Endothelial cell (in vitro differentiated cells): ENCODE measurements around the gene ZNF292. TPM values are rescaled to one million over a fixed set of nuclear protein-coding genes. Genes with fewer than 3 reads are reported as not detected.

Source experiments
- DNase-seq: peaks from one replicate; pipeline ENCODE4 v3.0.0; 2021; ENCODE audit warnings: low spot score
- H3K27ac Mint-ChIP-seq: one replicate; pipeline ENCODE4 v1.8.0; 2021; ENCODE audit warnings: mixed read lengths, inconsistent platforms; ENCODE audit not compliant: unreplicated experiment
- H3K27me3 Mint-ChIP-seq: one replicate; pipeline ENCODE4 v1.8.0; 2021; ENCODE audit warnings: mild to moderate bottlenecking, moderate library complexity, mixed read lengths, inconsistent platforms; ENCODE audit not compliant: unreplicated experiment
- H3K36me3 Mint-ChIP-seq: one replicate; pipeline ENCODE4 v1.8.0; 2021; ENCODE audit warnings: mild to moderate bottlenecking, low read depth, mixed read lengths, inconsistent platforms; ENCODE audit not compliant: unreplicated experiment
- H3K4me1 Mint-ChIP-seq: one replicate; pipeline ENCODE4 v1.8.0; 2021; ENCODE audit warnings: mild to moderate bottlenecking, mixed read lengths, inconsistent platforms; ENCODE audit not compliant: unreplicated experiment
- H3K4me3 Mint-ChIP-seq: one replicate; pipeline ENCODE4 v1.8.0; 2021; ENCODE audit warnings: mild to moderate bottlenecking, mixed read lengths, inconsistent platforms; ENCODE audit not compliant: unreplicated experiment
- H3K9me3 Mint-ChIP-seq: one replicate; pipeline ENCODE4 v1.8.0; 2021; ENCODE audit warnings: mixed read lengths, inconsistent platforms; ENCODE audit not compliant: unreplicated experiment
- total RNA-seq: library from RNA; stranded (reverse); fragmentation: NEBNext Ultra II Directional; extraction: Animal tissue kit (Norgen Biotek cat#: 25700); gene quantifications from one replicate; pipeline ENCODE4 v1.2.1, GENCODE V29; 2021; ENCODE audit not compliant: unreplicated experiment
- TF ChIP-seq, protein P1 (sequence below): fragments of 200-600 bp; sonication (generic); IDR thresholded peaks from one replicate; pipeline ENCODE4 v1.5.0; 2021; ENCODE audit warnings: antibody characterized with exemption; ENCODE audit not compliant: unreplicated experiment

Gene ZNF292
- total RNA-seq, 1 donor from 2014 or later: 40.9 TPM

DNA sequence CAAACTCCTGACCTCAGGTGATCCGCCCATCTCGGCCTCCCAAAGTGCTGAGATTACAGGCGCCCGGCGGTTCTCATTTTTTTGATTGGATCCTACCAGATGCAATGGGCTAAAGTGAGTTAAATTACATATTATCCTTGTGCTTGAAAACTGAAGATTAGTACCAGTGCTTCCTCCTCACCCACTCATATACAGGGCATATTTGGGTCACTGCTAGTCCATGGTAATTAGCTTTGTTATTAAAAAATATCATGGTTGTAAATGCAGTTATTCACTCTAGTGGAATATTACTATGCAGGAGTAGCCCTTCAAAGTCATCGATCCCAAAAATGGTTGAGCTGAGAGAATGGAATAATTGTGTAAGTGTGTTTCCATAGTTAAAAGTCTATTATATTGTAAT, 26.5 kb downstream of the ZNF292 start:
- TF ChIP-seq, protein P1, sequence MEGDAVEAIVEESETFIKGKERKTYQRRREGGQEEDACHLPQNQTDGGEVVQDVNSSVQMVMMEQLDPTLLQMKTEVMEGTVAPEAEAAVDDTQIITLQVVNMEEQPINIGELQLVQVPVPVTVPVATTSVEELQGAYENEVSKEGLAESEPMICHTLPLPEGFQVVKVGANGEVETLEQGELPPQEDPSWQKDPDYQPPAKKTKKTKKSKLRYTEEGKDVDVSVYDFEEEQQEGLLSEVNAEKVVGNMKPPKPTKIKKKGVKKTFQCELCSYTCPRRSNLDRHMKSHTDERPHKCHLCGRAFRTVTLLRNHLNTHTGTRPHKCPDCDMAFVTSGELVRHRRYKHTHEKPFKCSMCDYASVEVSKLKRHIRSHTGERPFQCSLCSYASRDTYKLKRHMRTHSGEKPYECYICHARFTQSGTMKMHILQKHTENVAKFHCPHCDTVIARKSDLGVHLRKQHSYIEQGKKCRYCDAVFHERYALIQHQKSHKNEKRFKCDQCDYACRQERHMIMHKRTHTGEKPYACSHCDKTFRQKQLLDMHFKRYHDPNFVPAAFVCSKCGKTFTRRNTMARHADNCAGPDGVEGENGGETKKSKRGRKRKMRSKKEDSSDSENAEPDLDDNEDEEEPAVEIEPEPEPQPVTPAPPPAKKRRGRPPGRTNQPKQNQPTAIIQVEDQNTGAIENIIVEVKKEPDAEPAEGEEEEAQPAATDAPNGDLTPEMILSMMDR: no peak
- H3K27ac Mint-ChIP-seq: no peak overlapping the region
- H3K27me3 Mint-ChIP-seq: no peaks in the 10 kb centered on the region
- no peaks in the 10 kb centered on the region for H3K9me3 Mint-ChIP-seq
- no peak overlapping the region for H3K4me3 Mint-ChIP-seq
- DNase-seq: no peak
- H3K4me1 Mint-ChIP-seq: no peaks in the 10 kb centered on the region
- H3K36me3 Mint-ChIP-seq: no peaks in the 10 kb centered on the region

DNA sequence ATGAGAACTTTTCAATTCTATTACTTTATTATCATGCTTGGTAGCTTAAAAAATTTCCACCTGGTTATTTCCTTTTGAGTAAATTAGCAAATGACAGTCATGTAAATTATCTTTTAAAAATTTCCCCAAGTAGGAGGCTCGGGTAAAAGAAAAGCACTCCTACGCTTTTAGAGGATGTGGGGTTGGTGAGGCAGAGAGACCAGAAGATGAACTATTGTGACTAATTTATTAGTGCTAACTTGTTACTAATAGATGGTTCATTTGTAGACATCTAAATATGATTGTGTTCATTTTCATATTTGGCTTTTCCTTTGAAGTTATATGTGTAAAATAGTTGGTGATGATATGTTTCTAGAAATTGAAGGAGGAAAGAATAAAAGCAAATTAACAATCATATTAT, 27.0 kb downstream of the ZNF292 start:
- TF ChIP-seq, protein P1: no peak
- no peaks in the 10 kb centered on the region for H3K36me3 Mint-ChIP-seq
- H3K4me1 Mint-ChIP-seq: no peaks in the 10 kb centered on the region
- H3K27me3 Mint-ChIP-seq: no peaks in the 10 kb centered on the region
- no peak for DNase-seq
- H3K27ac Mint-ChIP-seq: no peak overlapping the region
- H3K4me3 Mint-ChIP-seq: no peak overlapping the region
- no peaks in the 10 kb centered on the region for H3K9me3 Mint-ChIP-seq

DNA sequence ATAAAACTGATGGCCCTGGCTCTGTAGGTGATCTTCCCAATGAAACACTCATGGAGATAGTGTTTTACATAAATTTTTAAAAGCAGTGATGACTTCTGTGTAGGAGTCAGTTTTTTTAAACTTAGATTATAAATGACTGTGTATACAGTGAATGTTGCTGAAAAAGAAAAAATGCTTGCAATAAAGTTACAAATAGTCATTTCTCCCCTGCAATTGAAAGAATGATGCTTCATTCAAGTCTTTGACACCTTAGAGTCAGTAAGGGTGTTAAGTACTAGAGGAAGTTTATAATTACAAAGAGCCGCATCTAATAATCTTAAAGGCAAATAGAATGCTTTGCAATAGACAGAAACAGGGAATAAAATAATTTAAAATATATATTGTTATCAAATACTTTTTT, 27.6 kb downstream of the ZNF292 start:
- TF ChIP-seq, protein P1: no peak
- H3K4me3 Mint-ChIP-seq: no peak overlapping the region
- no peak for DNase-seq
- H3K4me1 Mint-ChIP-seq: no peaks in the 10 kb centered on the region
- no peaks in the 10 kb centered on the region for H3K36me3 Mint-ChIP-seq
- H3K27ac Mint-ChIP-seq: no peak overlapping the region
- no peaks in the 10 kb centered on the region for H3K9me3 Mint-ChIP-seq
- H3K27me3 Mint-ChIP-seq: no peaks in the 10 kb centered on the region

DNA sequence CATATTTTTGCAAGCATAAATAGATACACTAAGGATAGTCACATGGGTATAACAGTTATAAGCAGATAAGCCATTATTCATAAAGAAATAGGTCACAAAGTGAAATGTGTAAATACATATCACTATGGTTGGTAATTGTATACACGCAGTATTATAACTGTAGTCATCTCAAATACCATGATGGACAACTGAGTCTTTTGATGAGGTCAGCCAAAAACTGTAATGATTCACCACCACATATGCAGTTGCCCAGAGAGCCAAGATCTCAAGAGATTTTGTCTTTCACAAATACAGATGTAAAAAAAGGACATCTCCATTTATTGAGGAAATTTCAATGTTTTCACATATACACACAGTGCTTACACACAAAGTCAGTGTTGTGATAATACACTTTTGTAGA, 28.3 kb downstream of the ZNF292 start:
- TF ChIP-seq, protein P1: no peak

DNA sequence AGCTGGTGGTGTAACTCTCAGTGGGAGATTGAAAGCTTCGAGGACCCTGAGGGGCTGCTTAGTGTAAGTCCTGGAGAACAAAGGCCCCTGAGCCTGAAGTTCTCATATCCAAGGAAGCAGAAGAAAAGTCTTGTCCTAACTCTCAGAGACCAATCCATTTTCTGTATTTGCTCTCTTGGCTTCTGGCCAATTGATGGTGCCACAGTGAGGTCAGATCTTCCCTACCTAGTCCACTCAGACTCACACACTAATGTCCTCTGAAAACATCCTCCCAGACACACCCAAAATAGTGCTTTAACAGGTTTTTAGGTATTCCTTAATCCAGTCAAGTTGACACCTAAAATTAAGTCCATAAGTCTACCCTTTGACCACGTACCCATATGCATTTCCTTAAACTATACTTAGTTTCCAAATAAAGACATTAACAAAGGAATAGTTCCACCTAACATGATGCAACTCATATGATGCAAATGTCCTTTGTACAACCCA, 29.4 kb downstream of the ZNF292 start:
- Mint-ChIP-seq H3K36me3 (no peaks in the 10 kb centered on the region), H3K4me1 (peaks cover 6% of the 10 kb centered on the region), H3K27ac (no peak overlapping the region), H3K27me3 (no peaks in the 10 kb centered on the region), H3K9me3 (no peaks in the 10 kb centered on the region), H3K4me3 (no peak overlapping the region)
- DNase-seq: no peak
- TF ChIP-seq, protein P1: no peak

More for the DNA sequence above, 28.3 kb downstream of the ZNF292 start:
- H3K9me3 Mint-ChIP-seq: no peaks in the 10 kb centered on the region
- no peaks in the 10 kb centered on the region for H3K4me1 Mint-ChIP-seq
- H3K4me3 Mint-ChIP-seq: no peak overlapping the region
- H3K27ac Mint-ChIP-seq: no peak overlapping the region
- DNase-seq: no peak
- no peaks in the 10 kb centered on the region for H3K36me3 Mint-ChIP-seq
- no peaks in the 10 kb centered on the region for H3K27me3 Mint-ChIP-seq
